Ovary (tissue), 9 donors: Measurements from ENCODE around the gene DAPL1. TPM values are rescaled to one million over a fixed set of nuclear protein-coding genes. Genes with fewer than 3 reads are reported as not detected.

ENCODE experiments used
- DNase-seq, 5 donors: peaks; one replicate each; pipeline ENCODE4 v3.0.0-alpha.2; 2019 to 2020
- H3K27ac ChIP-seq, 2 donors: fragments of 200-600 bp; one replicate each; pipeline versions ENCODE4 v1.5.1 to v1.8.0; 2019 to 2022
- H3K27me3 ChIP-seq: fragments of 200-600 bp; one replicate; pipeline ENCODE4 v1.8.0; 2022
- H3K36me3 ChIP-seq: fragments of 200-600 bp; sonication (generic); one replicate; pipeline ENCODE4 v1.5.1; 2019
- H3K4me1 ChIP-seq: one replicate; pipeline ENCODE4 v1.8.1; 2013; ENCODE audit warnings: mild to moderate bottlenecking, moderate library complexity; ENCODE audit not compliant: insufficient read depth
- H3K4me3 ChIP-seq: fragments of 200-600 bp; sonication (generic); one replicate; pipeline ENCODE4 v1.5.1; 2017
- H3K9me3 ChIP-seq, 2 donors: fragments of 200-600 bp in 1 of 2; sonication (generic) in 1 of 2; one replicate each; pipeline versions ENCODE4 v1.5.1 to v1.8.1; 2013 to 2019; ENCODE audit warnings: mild to moderate bottlenecking in 1 of 2, moderate library complexity in 1 of 2
- EP300 ChIP-seq: sonication (generic); formaldehyde crosslinking; IDR thresholded peaks from one replicate; pipeline ENCODE4 v1.6.1; 2017; ENCODE audit warnings: antibody characterized with exemption
- POLR2A ChIP-seq: fragments of 450-650 bp; IDR thresholded peaks from one replicate; pipeline ENCODE4 v1.6.1; 2017; ENCODE audit warnings: antibody characterized with exemption, mild to moderate bottlenecking, moderate library complexity
- WGBS, 3 donors: extraction: QIAGEN DNeasy Blood & Tissue Kit in 1 of 3; methylation state at CpG; one replicate each; pipeline versions ENCODE4 v1.1.5 to v1.1.7; 2013 to 2017; 5-methylcytosine and 5-hydroxymethylcytosine counted together
- intact Hi-C, 4 donors: fragments of 100-400 bp; cut with DNase I; formaldehyde crosslinking; loops; one replicate each; pipeline versions ENCODE4 v1.11.0 to v1.15.1; 2022 to 2023
- polyA plus RNA-seq, 2 donors: library from polyadenylated mRNA; stranded (reverse); fragments of 200-250 nt in 1 of 2; fragments of 350-450 nt in 1 of 2; fragmentation: Illumina TruSeq in 1 of 2; extraction: RNeasy Lipid Tissue Mini Kit (QIAGEN cat#74804) in 1 of 2; gene quantifications; one replicate each; pipeline ENCODE4 v1.2.3, GENCODE V29; 2013 to 2014
- total RNA-seq, 7 donors: library from RNA; depleted of rRNA in 2 of 7; stranded (reverse); fragments of >200 nt in 2 of 7; fragmentation: NEBNext Ultra II Directional in 3 of 7; extraction: Animal tissue kit (Norgen Biotek cat#: 25700) in 3 of 7; gene quantifications; one replicate each; pipeline versions ENCODE4 v1.1.0 to v1.2.4, GENCODE V29; 2016 to 2023
- TF ChIP-seq, protein P1 (sequence below), 3 donors: fragments of 450-650 bp in 2 of 3; fragments of 200-600 bp in 1 of 3; IDR thresholded peaks; one replicate each; pipeline versions ENCODE4 v1.5.1 to v1.8.0; 2016 to 2022; ENCODE audit warnings: antibody characterized with exemption in 3 of 3, mild to moderate bottlenecking in 1 of 3
- donor health status: DM: no; HTN: no; CAD: no; lungs with moderate emphysema.
- donor health status: DM: no; HTN: no; CAD: no.
- donor health status: Bipolar disorder and iron deficiency.
- donor health status: DM: yes; HTN: yes; CAD: no.
- donor health status: DM: no; HTN: no; CAD: no.
- donor health status: DM: yes; HTN: yes; CAD: no.

The DAPL1 gene
- total and polyA plus RNA-seq, 9 donors: 1.2 to 64.2 (median 3.7) TPM; not detected in 2

DNA sequence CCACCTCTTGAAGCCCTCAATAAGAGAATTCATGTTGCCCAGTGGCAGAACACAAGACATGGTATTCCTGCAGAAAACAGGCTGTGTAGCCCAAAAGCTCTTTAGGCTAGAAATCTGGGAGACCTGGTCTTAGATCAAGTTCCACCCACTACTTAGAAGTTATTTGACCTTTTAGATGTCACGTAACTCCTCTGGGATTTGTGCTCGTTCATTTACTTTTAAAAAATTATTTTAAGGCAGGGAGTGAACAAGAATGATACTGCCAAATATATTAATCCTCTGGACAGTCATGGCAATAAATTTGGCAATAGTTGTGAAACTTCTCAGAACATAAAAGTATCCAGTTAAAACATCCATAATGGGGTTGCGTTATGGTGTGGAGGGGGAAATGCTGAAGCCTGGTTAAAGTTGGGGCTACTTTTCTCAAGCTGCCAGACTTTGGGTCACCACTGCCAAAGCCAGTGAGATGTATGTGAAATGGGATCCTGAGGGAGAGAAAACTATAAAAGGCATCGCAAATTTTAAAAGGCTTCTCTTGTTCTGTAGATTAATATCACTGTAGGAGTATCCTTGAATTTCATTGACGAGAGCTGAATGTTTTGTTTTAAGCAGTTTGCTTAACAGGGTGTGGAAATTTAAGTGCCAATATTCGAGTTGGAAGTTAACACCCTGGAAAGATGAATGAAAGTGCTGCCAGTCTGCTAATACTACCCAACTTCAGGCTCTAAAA lies 15.8 kb downstream of the DAPL1 start:
- no peak for DNase-seq
- no peak overlapping the region for H3K27ac ChIP-seq
- H3K9me3 ChIP-seq: no peaks in the 10 kb centered on the region
- H3K27me3 ChIP-seq: no peaks in the 10 kb centered on the region
- H3K36me3 ChIP-seq: no peaks in the 10 kb centered on the region
- no peak overlapping the region for H3K4me3 ChIP-seq
- 11 to 21% (median 13%) methylated on average over 6 of the region's 6 CpGs for WGBS, 3 donors
- peaks cover 3% of the 10 kb centered on the region for H3K4me1 ChIP-seq
- intact Hi-C loops: no loop called here
- TF ChIP-seq, protein P1, sequence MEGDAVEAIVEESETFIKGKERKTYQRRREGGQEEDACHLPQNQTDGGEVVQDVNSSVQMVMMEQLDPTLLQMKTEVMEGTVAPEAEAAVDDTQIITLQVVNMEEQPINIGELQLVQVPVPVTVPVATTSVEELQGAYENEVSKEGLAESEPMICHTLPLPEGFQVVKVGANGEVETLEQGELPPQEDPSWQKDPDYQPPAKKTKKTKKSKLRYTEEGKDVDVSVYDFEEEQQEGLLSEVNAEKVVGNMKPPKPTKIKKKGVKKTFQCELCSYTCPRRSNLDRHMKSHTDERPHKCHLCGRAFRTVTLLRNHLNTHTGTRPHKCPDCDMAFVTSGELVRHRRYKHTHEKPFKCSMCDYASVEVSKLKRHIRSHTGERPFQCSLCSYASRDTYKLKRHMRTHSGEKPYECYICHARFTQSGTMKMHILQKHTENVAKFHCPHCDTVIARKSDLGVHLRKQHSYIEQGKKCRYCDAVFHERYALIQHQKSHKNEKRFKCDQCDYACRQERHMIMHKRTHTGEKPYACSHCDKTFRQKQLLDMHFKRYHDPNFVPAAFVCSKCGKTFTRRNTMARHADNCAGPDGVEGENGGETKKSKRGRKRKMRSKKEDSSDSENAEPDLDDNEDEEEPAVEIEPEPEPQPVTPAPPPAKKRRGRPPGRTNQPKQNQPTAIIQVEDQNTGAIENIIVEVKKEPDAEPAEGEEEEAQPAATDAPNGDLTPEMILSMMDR (IDR thresholded peaks at IDR 0.05): no peak
- no peak for TF ChIP-seq POLR2A
- no peak for TF ChIP-seq EP300

- Histone ChIP-seq H3K4me3 (no peak overlapping the region), H3K36me3 (no peaks in the 10 kb centered on the region), H3K9me3 (no peaks in the 10 kb centered on the region), H3K4me1 (peaks cover 3% of the 10 kb centered on the region), H3K27ac (no peak overlapping the region), H3K27me3 (no peaks in the 10 kb centered on the region)
- intact Hi-C loops: no loop called here
- 70 to 96% (median 83%) methylated on average over 1 of the region's 1 CpG for WGBS, 3 donors
- TF ChIP-seq, protein P1 (IDR thresholded peaks at IDR 0.05): no peak
- TF ChIP-seq EP300 (no peak), POLR2A (no peak)
- no peak for DNase-seq
These were observed 20.0 kb downstream of the DAPL1 start for GRCh38 chr2:158815166-158815565.

- Histone ChIP-seq H3K9me3 (no peaks in the 10 kb centered on the region), H3K27ac (no peak overlapping the region), H3K4me1 (peaks cover 2% of the 10 kb centered on the region), H3K27me3 (no peaks in the 10 kb centered on the region), H3K4me3 (no peak overlapping the region), H3K36me3 (no peaks in the 10 kb centered on the region)
- WGBS, 3 donors: 53 to 76% (median 67%) methylated on average over 5 of the region's 5 CpGs
- intact Hi-C loops: no loop called here
- no peak for DNase-seq
- TF ChIP-seq EP300 (no peak), POLR2A (no peak)
- TF ChIP-seq, protein P1 (IDR thresholded peaks at IDR 0.05): no peak
These were observed 20.5 kb downstream of the DAPL1 start for GRCh38 chr2:158815658-158816057.

DNA sequence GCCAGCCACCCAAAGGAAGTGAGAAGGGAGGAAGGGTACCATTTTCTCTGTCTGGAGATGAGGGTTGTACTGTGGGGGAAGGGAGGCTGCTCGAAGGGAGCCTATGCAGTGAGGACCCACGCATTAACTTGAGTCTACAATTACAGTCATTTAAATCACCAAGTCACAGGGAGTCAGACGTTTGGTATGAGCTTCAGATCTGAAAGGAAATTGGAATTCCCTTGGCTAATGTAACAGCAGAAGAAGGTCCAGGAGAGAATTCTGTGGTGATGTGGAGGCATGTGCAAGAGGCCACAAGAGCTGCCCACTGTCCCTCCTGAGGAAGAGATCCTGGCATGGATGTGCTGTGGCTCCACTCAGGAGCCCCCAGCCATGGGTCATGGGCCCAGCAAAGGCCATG lies 22.5 kb downstream of the DAPL1 start:
- Histone ChIP-seq H3K4me3 (no peak overlapping the region), H3K4me1 (no peaks in the 10 kb centered on the region), H3K9me3 (no peaks in the 10 kb centered on the region), H3K27ac (no peak overlapping the region), H3K27me3 (no peaks in the 10 kb centered on the region), H3K36me3 (no peaks in the 10 kb centered on the region)
- 54 to 76% (median 70%) methylated on average over 3 of the region's 3 CpGs for WGBS, 3 donors
- TF ChIP-seq, protein P1 (IDR thresholded peaks at IDR 0.05): no peak
- TF ChIP-seq POLR2A: no peak
- no peak for TF ChIP-seq EP300
- no peak for DNase-seq
- intact Hi-C loops: no loop called here
